ENCODE measurements around the gene TSPAN6.

The TSPAN6 gene

GRCh38 chrX:100663642-100664041 lies 27.0 kb upstream of the TSPAN6 start:
- Histone ChIP-seq H3K36me3 (ENCODE audit: control insufficient read depth, insufficient read depth, low read length) (peaks cover 18% of the 10 kb centered on the region), H3K9me3 (ENCODE audit: control insufficient read depth, low read length) (no peaks in the 10 kb centered on the region), H3K4me3 (ENCODE audit: extremely low read depth, insufficient read depth, low read length, poor library complexity, severe bottlenecking) (no peak overlapping the region), H3K4me1 (ENCODE audit: control insufficient read depth, insufficient read depth, low read length, poor library complexity, severe bottlenecking) (peaks cover 5% of the 10 kb centered on the region), H3K27ac (ENCODE audit: low read depth, low read length, severe bottlenecking) (no peak overlapping the region)
- 100% methylated on average over 1 of the region's 2 CpGs; no CpG with 5 or more reads in 1 of the 2 experiments for WGBS, 2 experiments (ENCODE audit: insufficient coverage in 2 of 2)

DNA sequence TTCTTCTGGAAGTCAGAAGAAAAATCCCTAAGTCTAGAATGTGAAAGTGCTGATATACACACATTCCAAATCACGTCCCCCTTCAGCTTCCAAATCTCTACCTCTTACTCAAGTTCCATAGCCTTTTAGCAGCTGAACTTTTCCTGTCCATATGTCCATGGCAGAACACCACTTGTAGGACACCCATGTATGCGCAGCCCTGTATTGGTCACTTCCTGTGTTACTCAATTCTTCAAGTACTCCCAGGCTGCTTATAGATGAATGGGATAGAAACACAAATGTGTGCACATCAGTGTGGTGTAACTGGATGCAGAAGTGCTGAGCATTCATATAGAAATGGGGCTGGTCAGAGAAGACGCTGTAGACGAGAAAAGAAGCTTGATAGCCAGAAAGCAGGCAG lies 26.2 kb upstream of the TSPAN6 start:
- Histone ChIP-seq H3K27ac (ENCODE audit: low read depth, low read length, severe bottlenecking) (no peak overlapping the region), H3K4me3 (ENCODE audit: extremely low read depth, insufficient read depth, low read length, poor library complexity, severe bottlenecking) (no peak overlapping the region), H3K36me3 (ENCODE audit: control insufficient read depth, insufficient read depth, low read length) (peaks cover 18% of the 10 kb centered on the region), H3K4me1 (ENCODE audit: control insufficient read depth, insufficient read depth, low read length, poor library complexity, severe bottlenecking) (peaks cover 5% of the 10 kb centered on the region), H3K9me3 (ENCODE audit: control insufficient read depth, low read length) (no peaks in the 10 kb centered on the region)
- WGBS, 2 experiments (ENCODE audit: insufficient coverage in 2 of 2), result 91% methylated on average over 4 of the region's 4 CpGs; no CpG with 5 or more reads in 1 of the 2 experiments

- no peaks in the 10 kb centered on the region for H3K9me3 ChIP-seq (ENCODE audit: control insufficient read depth, low read length)
- H3K36me3 ChIP-seq (ENCODE audit: control insufficient read depth, insufficient read depth, low read length), result peaks cover 14% of the 10 kb centered on the region
- H3K27ac ChIP-seq (ENCODE audit: low read depth, low read length, severe bottlenecking), result no peak overlapping the region
- 96% methylated on average over 7 of the region's 13 CpGs; no CpG with 5 or more reads in 1 of the 2 experiments for WGBS, 2 experiments (ENCODE audit: insufficient coverage in 2 of 2)
- peaks cover 5% of the 10 kb centered on the region for H3K4me1 ChIP-seq (ENCODE audit: control insufficient read depth, insufficient read depth, low read length, poor library complexity, severe bottlenecking)
- H3K4me3 ChIP-seq (ENCODE audit: extremely low read depth, insufficient read depth, low read length, poor library complexity, severe bottlenecking), result no peak overlapping the region
These were observed 25.6 kb upstream of the TSPAN6 start for GRCh38 chrX:100662170-100662569.

DNA sequence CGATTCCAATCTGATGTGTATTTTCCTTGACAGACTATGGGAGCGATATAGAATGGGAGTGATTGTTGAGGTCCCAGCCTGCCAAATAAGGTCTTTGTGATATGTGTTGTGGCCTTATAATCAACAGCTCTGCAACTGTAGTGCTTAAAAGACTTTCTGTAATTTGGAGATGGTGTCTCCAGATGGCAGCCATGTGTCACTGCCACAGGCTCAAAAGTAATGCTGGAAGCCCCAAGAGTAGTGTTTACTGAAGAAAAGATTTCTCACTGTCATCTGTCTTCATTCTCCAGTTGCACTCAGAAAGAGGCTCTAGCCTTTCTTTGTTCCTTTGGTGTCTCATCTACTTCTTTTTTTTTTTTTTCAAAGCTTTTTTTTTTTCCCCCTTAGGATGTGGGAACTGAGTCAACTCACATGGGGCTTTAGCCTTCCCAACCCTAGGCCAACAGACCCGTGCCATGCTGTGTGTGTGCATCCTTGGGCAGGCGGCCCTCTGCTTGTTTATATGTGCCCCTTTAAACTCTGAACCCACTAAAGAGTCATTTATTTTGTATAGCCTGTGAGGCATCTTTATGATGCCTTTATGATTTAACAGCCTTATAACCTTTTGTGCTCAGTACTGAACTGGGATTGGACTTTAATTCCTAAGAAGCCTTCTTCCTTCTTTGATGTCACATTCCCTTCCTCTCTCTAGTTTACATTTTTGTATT lies 23.0 kb upstream of the TSPAN6 start:
- Histone ChIP-seq H3K27ac (ENCODE audit: low read depth, low read length, severe bottlenecking) (no peak overlapping the region), H3K4me1 (ENCODE audit: control insufficient read depth, insufficient read depth, low read length, poor library complexity, severe bottlenecking) (peaks cover 5% of the 10 kb centered on the region), H3K36me3 (ENCODE audit: control insufficient read depth, insufficient read depth, low read length) (peaks cover 12% of the 10 kb centered on the region), H3K4me3 (ENCODE audit: extremely low read depth, insufficient read depth, low read length, poor library complexity, severe bottlenecking) (no peak overlapping the region), H3K9me3 (ENCODE audit: control insufficient read depth, low read length) (no peaks in the 10 kb centered on the region)
- WGBS, 2 experiments (ENCODE audit: insufficient coverage in 2 of 2), result 100% methylated on average over 1 of the region's 4 CpGs; no CpG with 5 or more reads in 1 of the 2 experiments

- no peak overlapping the region for H3K4me3 ChIP-seq (ENCODE audit: extremely low read depth, insufficient read depth, low read length, poor library complexity, severe bottlenecking)
- WGBS, 2 experiments (ENCODE audit: insufficient coverage in 2 of 2), result 79% methylated on average over 3 of the region's 3 CpGs; no CpG with 5 or more reads in 1 of the 2 experiments
- H3K4me1 ChIP-seq (ENCODE audit: control insufficient read depth, insufficient read depth, low read length, poor library complexity, severe bottlenecking), result peaks cover 5% of the 10 kb centered on the region
- H3K36me3 ChIP-seq (ENCODE audit: control insufficient read depth, insufficient read depth, low read length), result peaks cover 12% of the 10 kb centered on the region
- H3K9me3 ChIP-seq (ENCODE audit: control insufficient read depth, low read length), result no peaks in the 10 kb centered on the region
- no peak overlapping the region for H3K27ac ChIP-seq (ENCODE audit: low read depth, low read length, severe bottlenecking)
These were observed 22.4 kb upstream of the TSPAN6 start for GRCh38 chrX:100658941-100659381.

DNA sequence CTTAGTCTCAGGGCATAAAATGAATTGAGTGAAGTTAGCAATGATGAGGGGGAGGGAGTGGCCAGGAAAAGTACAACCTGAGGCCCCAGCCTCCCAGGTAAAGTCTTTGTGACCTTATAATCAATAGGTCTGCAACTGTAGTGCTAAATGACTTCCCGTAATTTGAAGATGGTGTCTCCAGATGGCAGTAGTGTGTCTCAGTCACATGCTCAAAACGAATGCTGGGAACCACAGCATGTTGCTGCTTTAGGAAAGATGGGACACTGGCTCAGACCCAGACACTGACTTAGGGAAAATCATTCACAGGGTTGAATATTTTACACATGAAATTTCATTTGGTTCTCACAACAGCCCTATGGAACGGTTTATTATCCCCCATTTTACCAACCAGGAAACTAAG lies 17.7 kb upstream of the TSPAN6 start:
- Histone ChIP-seq H3K27ac (ENCODE audit: low read depth, low read length, severe bottlenecking) (no peak overlapping the region), H3K9me3 (ENCODE audit: control insufficient read depth, low read length) (no peaks in the 10 kb centered on the region), H3K4me3 (ENCODE audit: extremely low read depth, insufficient read depth, low read length, poor library complexity, severe bottlenecking) (no peak overlapping the region), H3K4me1 (ENCODE audit: control insufficient read depth, insufficient read depth, low read length, poor library complexity, severe bottlenecking) (peaks cover 6% of the 10 kb centered on the region), H3K36me3 (ENCODE audit: control insufficient read depth, insufficient read depth, low read length) (peaks cover 14% of the 10 kb centered on the region)
- 0 to 67% methylated on average over 1 of the region's 3 CpGs for WGBS, 2 experiments (ENCODE audit: insufficient coverage in 2 of 2)

DNA sequence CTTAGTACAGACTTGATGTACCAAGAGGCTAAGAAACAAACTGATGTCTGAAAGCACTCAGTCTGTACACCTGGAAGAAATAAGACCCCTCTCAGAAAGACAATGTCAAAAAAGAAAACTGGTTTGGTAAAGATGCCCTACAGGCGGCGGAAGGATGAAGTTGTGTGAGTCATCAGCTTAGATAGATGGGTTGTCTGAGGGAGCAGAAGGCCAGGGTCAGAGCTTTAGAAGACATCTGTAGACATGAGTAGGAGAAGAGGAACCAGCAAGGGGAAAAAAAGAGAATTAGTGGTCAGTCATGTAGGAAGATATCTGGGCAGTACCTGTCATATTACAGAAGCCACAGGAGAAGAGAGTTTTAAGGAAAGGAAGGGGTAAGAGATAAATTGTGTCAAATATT lies 15.7 kb upstream of the TSPAN6 start:
- Histone ChIP-seq H3K36me3 (ENCODE audit: control insufficient read depth, insufficient read depth, low read length) (peaks cover 14% of the 10 kb centered on the region), H3K4me3 (ENCODE audit: extremely low read depth, insufficient read depth, low read length, poor library complexity, severe bottlenecking) (no peak overlapping the region), H3K27ac (ENCODE audit: low read depth, low read length, severe bottlenecking) (no peak overlapping the region), H3K9me3 (ENCODE audit: control insufficient read depth, low read length) (no peaks in the 10 kb centered on the region), H3K4me1 (ENCODE audit: control insufficient read depth, insufficient read depth, low read length, poor library complexity, severe bottlenecking) (peaks cover 17% of the 10 kb centered on the region)
- 90% methylated on average over 2 of the region's 2 CpGs; no CpG with 5 or more reads in 1 of the 2 experiments for WGBS, 2 experiments (ENCODE audit: insufficient coverage in 2 of 2)

- Histone ChIP-seq H3K4me3 (ENCODE audit: extremely low read depth, insufficient read depth, low read length, poor library complexity, severe bottlenecking) (no peak overlapping the region), H3K4me1 (ENCODE audit: control insufficient read depth, insufficient read depth, low read length, poor library complexity, severe bottlenecking) (peaks cover 25% of the 10 kb centered on the region), H3K36me3 (ENCODE audit: control insufficient read depth, insufficient read depth, low read length) (peaks cover 14% of the 10 kb centered on the region), H3K27ac (ENCODE audit: low read depth, low read length, severe bottlenecking) (no peak overlapping the region), H3K9me3 (ENCODE audit: control insufficient read depth, low read length) (no peaks in the 10 kb centered on the region)
- WGBS, 2 experiments (ENCODE audit: insufficient coverage in 2 of 2), result no CpG with 5 or more reads among the region's 1 CpG
These were observed 14.2 kb upstream of the TSPAN6 start for GRCh38 chrX:100650841-100651240.

DNA sequence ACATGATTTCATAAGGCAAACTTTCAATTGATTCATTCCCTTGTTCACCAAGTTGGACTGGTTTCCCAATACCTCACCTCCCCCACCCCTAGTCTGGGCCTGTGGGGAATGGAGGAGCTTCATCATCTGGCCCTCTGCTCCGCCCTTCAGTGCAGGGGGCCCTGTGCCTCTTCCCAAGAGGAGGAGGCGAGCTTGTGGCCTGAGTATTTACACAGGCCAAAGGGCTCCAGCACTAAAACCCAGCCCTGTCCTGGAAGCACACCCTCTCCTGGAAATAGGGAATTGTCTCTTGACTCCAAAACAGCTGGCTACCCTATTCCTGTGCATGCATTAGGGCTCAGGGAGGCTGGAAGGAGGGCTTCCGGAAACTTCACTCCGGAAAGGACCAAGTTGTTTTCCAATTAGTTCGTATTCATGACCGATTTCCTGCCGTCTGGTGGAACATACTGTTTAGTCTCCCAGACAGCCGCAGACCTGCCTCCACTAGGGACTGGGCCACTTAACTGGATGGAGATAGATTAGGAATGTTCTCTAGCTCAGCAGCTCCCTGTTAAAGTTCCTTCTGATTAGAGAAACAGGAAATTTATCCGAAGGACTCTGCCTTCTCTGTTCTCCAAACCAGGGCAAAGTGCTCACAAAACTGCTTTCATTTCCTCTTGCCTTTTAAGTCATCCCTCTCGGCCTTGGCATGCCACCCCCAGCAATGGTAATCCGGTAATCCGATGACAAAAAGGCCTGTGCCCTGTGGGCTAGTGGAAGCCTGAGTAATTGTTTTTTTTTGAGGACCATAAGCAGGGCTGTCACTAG lies 13.1 kb upstream of the TSPAN6 start:
- 41% methylated on average over 5 of the region's 12 CpGs; no CpG with 5 or more reads in 1 of the 2 experiments for WGBS, 2 experiments (ENCODE audit: insufficient coverage in 2 of 2)
- Histone ChIP-seq H3K36me3 (ENCODE audit: control insufficient read depth, insufficient read depth, low read length) (peaks cover 14% of the 10 kb centered on the region), H3K4me3 (ENCODE audit: extremely low read depth, insufficient read depth, low read length, poor library complexity, severe bottlenecking) (no peak overlapping the region), H3K4me1 (ENCODE audit: control insufficient read depth, insufficient read depth, low read length, poor library complexity, severe bottlenecking) (peaks cover 31% of the 10 kb centered on the region), H3K27ac (ENCODE audit: low read depth, low read length, severe bottlenecking) (peak overlapping the region; percentile 88), H3K9me3 (ENCODE audit: control insufficient read depth, low read length) (no peaks in the 10 kb centered on the region)

DNA sequence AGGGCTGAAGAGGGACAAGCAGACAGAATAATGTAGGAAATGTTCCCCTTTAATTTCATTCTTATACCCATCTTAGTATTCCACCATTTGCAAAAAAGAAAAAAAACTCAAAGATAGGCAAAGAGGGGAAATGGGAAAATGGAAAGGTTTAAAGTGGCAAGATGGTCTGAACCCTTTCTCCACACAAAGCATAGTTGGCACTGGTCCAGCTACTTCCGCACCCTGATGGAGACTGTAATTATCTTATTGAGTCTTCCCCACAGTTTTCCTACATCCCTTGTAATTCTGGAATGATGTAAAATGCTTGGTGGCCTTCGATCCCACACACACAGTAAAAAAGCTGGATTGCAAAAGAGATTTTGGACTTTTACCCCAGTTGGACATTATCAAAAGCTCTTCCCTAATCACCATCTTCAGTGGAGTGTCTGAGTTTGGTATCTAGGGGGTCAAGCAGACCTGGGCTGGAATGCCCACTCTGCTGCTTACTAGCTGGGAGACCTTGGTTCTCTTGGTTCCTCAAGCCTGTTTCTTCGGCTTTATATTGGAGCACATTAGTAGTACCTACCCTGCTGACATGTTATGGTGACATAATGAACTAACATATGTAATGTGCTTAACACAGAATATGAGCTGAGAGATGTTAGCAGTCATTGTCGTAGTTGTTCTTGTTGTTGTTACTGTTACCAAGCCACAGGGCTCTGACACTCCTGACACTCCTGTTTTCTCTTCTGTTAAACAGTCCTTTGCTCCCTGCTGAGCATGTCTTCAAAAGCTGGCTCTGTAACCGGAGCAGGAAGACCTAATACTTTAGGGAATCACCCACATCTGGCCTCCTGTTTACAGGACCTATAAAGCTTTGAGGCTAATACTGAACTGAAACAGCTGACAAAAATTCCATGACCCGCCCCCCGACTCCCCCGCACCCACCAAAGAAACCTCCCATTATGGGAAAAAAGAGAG lies 12.1 kb upstream of the TSPAN6 start:
- Histone ChIP-seq H3K36me3 (ENCODE audit: control insufficient read depth, insufficient read depth, low read length) (peaks cover 14% of the 10 kb centered on the region), H3K27ac (ENCODE audit: low read depth, low read length, severe bottlenecking) (peak overlapping the region; percentile 88), H3K9me3 (ENCODE audit: control insufficient read depth, low read length) (no peaks in the 10 kb centered on the region), H3K4me3 (ENCODE audit: extremely low read depth, insufficient read depth, low read length, poor library complexity, severe bottlenecking) (no peak overlapping the region), H3K4me1 (ENCODE audit: control insufficient read depth, insufficient read depth, low read length, poor library complexity, severe bottlenecking) (peaks cover 33% of the 10 kb centered on the region)
- 83% methylated on average over 1 of the region's 8 CpGs; no CpG with 5 or more reads in 1 of the 2 experiments for WGBS, 2 experiments (ENCODE audit: insufficient coverage in 2 of 2)

Measured in mesodermal cell (in vitro differentiated cells).